K562 (cell line): ENCODE data around the gene MYLIP. TPM values are rescaled to one million over a fixed set of nuclear protein-coding genes. Genes with fewer than 3 reads are reported as not detected.

Experiments
- DEAF1 ChIP-seq: fragments of 450-650 bp; formaldehyde crosslinking; IDR thresholded peaks from 2 replicates; pipeline ENCODE4 v1.4.0; 2020; ENCODE audit warnings: mild to moderate bottlenecking, moderate library complexity
- DPF2 ChIP-seq: fragments of 450-650 bp; IDR thresholded peaks from 2 replicates; pipeline ENCODE4 v1.6.1; 2016
- FOXK1 ChIP-seq: sonication (generic); formaldehyde crosslinking; IDR thresholded peaks from 2 replicates; pipeline ENCODE4 v1.8.0; 2022; ENCODE audit warnings: missing genetic modification reagents, mild to moderate bottlenecking, borderline replicate concordance
- GABPA ChIP-seq: fragments of 200-800 bp; sonication (Bioruptor generic); conservative IDR thresholded peaks from 2 replicates; pipeline ENCODE4 v1.6.1; 2016; ENCODE audit warnings: low read depth, missing genetic modification characterization, missing compliant biosample characterization
- HSF4 ChIP-seq: fragments of 250-450 bp; sonication (Bioruptor Pico); IDR thresholded peaks from 2 replicates; pipeline ENCODE4 v2.1.2; 2022; ENCODE audit warnings: mild to moderate bottlenecking, moderate library complexity, borderline replicate concordance
- IFI16 ChIP-seq: fragments of 250-450 bp; sonication (Bioruptor Pico); IDR thresholded peaks from 2 replicates; pipeline ENCODE4 v2.1.2; 2022; ENCODE audit warnings: mild to moderate bottlenecking, inconsistent platforms
- KLF6 ChIP-seq: fragments of 250-450 bp; sonication (Bioruptor Pico); IDR thresholded peaks from 2 replicates; pipeline ENCODE4 v1.4.0; 2020; ENCODE audit warnings: mild to moderate bottlenecking, moderate library complexity, borderline replicate concordance
- LARP7 ChIP-seq: fragments of 450-650 bp; IDR thresholded peaks from 2 replicates; pipeline ENCODE4 v1.6.1; 2016
- MLLT1 ChIP-seq, 2 experiments: fragments of 450-650 bp; IDR thresholded peaks; 2 replicates each; pipeline ENCODE4 v1.6.1; 2016
- MYNN ChIP-seq, 2 experiments: sonication (generic); formaldehyde crosslinking in 1 of 2; IDR thresholded peaks; 2 replicates each; pipeline versions ENCODE4 v1.5.0 to v1.6.1; 2016 to 2020; ENCODE audit warnings: antibody characterized with exemption in 1 of 2, missing genetic modification reagents in 1 of 2
- NFIX ChIP-seq: fragments of 250-450 bp; sonication (Bioruptor Pico); IDR thresholded peaks from 2 replicates; pipeline ENCODE4 v1.4.0; 2020; ENCODE audit warnings: low read depth, mild to moderate bottlenecking, moderate library complexity
- NFYB ChIP-seq: IDR thresholded peaks from 2 replicates; pipeline ENCODE4 v1.6.1; 2011; ENCODE audit warnings: mild to moderate bottlenecking, moderate library complexity; ENCODE audit not compliant: insufficient read length; ENCODE audit errors: extremely low read depth
- NKRF ChIP-seq: fragments of 450-650 bp; IDR thresholded peaks from 2 replicates; pipeline ENCODE4 v1.6.1; 2016; ENCODE audit warnings: borderline replicate concordance
- NRF1 ChIP-seq, 2 experiments: fragments of 450-650 bp; IDR thresholded peaks in 1 of 2; conservative IDR thresholded peaks in 1 of 2; 2 replicates each; pipeline ENCODE4 v1.6.1; 2014; ENCODE audit warnings: mild to moderate bottlenecking in 2 of 2
- PHF20 ChIP-seq: fragments of 450-650 bp; IDR thresholded peaks from 2 replicates; pipeline ENCODE4 v1.6.1; 2018; ENCODE audit not compliant: partially characterized antibody
- TEAD2 ChIP-seq: fragments of 450-650 bp; IDR thresholded peaks from 2 replicates; pipeline ENCODE4 v1.6.1; 2016; ENCODE audit warnings: missing genetic modification characterization, control low read depth, missing compliant biosample characterization
- ZBED1 ChIP-seq: IDR thresholded peaks from 2 replicates; pipeline ENCODE4 v1.6.1; 2014
- ZBTB11 ChIP-seq, 3 experiments: fragments of 200-800 bp in 1 of 3; fragments of 250-450 bp in 1 of 3; fragments of 450-650 bp in 1 of 3; sonication (Bioruptor Pico) in 1 of 3; sonication (Bioruptor generic) in 1 of 3; formaldehyde crosslinking in 1 of 3; IDR thresholded peaks; 2 replicates each; pipeline versions ENCODE4 v1.6.1 to v1.8.0; 2016 to 2022; ENCODE audit warnings: mild to moderate bottlenecking in 2 of 3, missing genetic modification characterization in 2 of 3, missing compliant biosample characterization in 1 of 3, moderate library complexity in 1 of 3
- ZNF133 ChIP-seq: fragments of 250-450 bp; sonication (Bioruptor Pico); IDR thresholded peaks from 2 replicates; pipeline ENCODE4 v1.4.0; 2020; ENCODE audit warnings: mild to moderate bottlenecking
- ZNF232 ChIP-seq: sonication (generic); formaldehyde crosslinking; IDR thresholded peaks from 2 replicates; pipeline ENCODE4 v1.8.0; 2022; ENCODE audit warnings: mild to moderate bottlenecking, missing genetic modification reagents
- polyA plus RNA-seq, 8 experiments: library from polyadenylated mRNA; depleted of rRNA in 4 of 8; stranded (reverse) in 5 of 8; unstranded in 3 of 8; fragments of >200 nt; fragmentation: Nextera tagmentation in 2 of 8; fragmentation: Illumina TruSeq in 1 of 8; extraction: Ambion mirVana in 2 of 8; extraction: Trizol in 1 of 8; gene quantifications; 2 replicates each; pipeline versions ENCODE4 v1.2.1 to v1.2.3, GENCODE V29; 2011 to 2014; ENCODE audit warnings: inconsistent platforms in 1 of 8, missing spikeins in 1 of 8
- total RNA-seq, 7 experiments: library from RNA; depleted of rRNA in 6 of 7; stranded (reverse); fragments of >200 nt in 6 of 7; fragmentation: Illumina TruSeq in 2 of 7; extraction: Trizol in 2 of 7; gene quantifications; 2 replicates each; pipeline versions ENCODE4 v1.2.1 to v1.2.3, GENCODE V29; 2011 to 2021; ENCODE audit warnings: low replicate concordance in 1 of 7

The MYLIP gene
- total and polyA plus RNA-seq, 9 of the 15 experiments (the other 6 are each of a cell fraction or from before 2014, with no cell fraction given) = 10.8 to 43.5 (median 31.5) TPM

GRCh38 chr6:16108921-16109658, 19.8 kb upstream of the MYLIP start (continued):
- no peak for TF ChIP-seq GABPA (tag)
- TF ChIP-seq NKRF = no peak
- TF ChIP-seq TEAD2 (tag) = peak; percentile 78; the same call in 1 of the 2 replicates
- no peak for TF ChIP-seq MLLT1 (IDR thresholded peaks at IDR 0.05)
- no peak for TF ChIP-seq FOXK1
- no peak for TF ChIP-seq DEAF1 (CRISPR knock-in tag)
- TF ChIP-seq LARP7 = no peak
- no peak; a peak in 1 of 4 replicates for TF ChIP-seq NRF1 (conservative IDR thresholded peaks at IDR 0.05 in 1 of 2, IDR thresholded peaks at IDR 0.05 in 1 of 2)
- TF ChIP-seq DPF2 = peak; percentile 85
- no peak for TF ChIP-seq PHF20
- no peak for TF ChIP-seq NFYB
- TF ChIP-seq ZBTB11 (CRISPR knock-in tag; IDR thresholded peaks at IDR 0.05) = peak in 1 of 3 experiments; percentile 59; a peak in 2 of 6 replicates
- TF ChIP-seq ZNF133 (CRISPR knock-in tag) = no peak
- peak; percentile 72 for TF ChIP-seq NFIX (CRISPR knock-in tag)
- 0 out of 2 replicates have a peak, but pooled peaks have one; percentile 35 for TF ChIP-seq MYNN (IDR thresholded peaks at IDR 0.05)
- TF ChIP-seq MYNN (CRISPR knock-in tag; IDR thresholded peaks at IDR 0.05) = no peak
- peak; percentile 70; the same call in 1 of the 2 replicates for TF ChIP-seq KLF6 (CRISPR knock-in tag)
- TF ChIP-seq ZBED1 = no peak
- no peak for TF ChIP-seq ZNF232
- TF ChIP-seq HSF4 (CRISPR knock-in tag) = no peak
- no peak for TF ChIP-seq IFI16 (CRISPR knock-in tag)
